CD4-positive, alpha-beta T cell (primary cell): ENCODE measurements around the gene OLFML2B. TPM values are rescaled to one million over a fixed set of nuclear protein-coding genes. Genes with fewer than 3 reads are reported as not detected.

Experiments used
- ATAC-seq: fragments of 200-7000 bp; cut with Tn5 transposase; one replicate; pipeline ENCODE4 v1.10.0; 2022; ENCODE audit warnings: mild to moderate bottlenecking; ENCODE audit not compliant: poor library complexity
- CTCF ChIA-PET: fragments of 350-600 bp; sonication (Branson Sonifier 250); formaldehyde crosslinking; loops from one replicate; lab custom pipeline; 2021; ENCODE audit warnings: antibody characterized with exemption, inconsistent platforms; lab: Charles Lee
- POLR2A ChIA-PET: fragments of 350-600 bp; sonication (Branson Sonifier 250); formaldehyde crosslinking; loops from one replicate; lab custom pipeline; 2021; ENCODE audit warnings: antibody characterized with exemption, inconsistent platforms; lab: Charles Lee
- DNase-seq, 14 experiments: peaks; one replicate each; pipeline ENCODE4 v3.0.0-alpha.2; 2013 to 2020; ENCODE audit warnings: mixed read lengths in 2 of 14
- H3K27ac ChIP-seq, 2 donors: one replicate each; pipeline versions ENCODE4 v1.5.1 to v1.7.0; 2013; ENCODE audit warnings: low read length in 2 of 2, low read depth in 1 of 2, mild to moderate bottlenecking in 1 of 2
- H3K27me3 ChIP-seq, 2 experiments: 1 replicate in 1 of 2; 2 replicates in 1 of 2; pipeline versions ENCODE4 v1.6.1 to v1.7.0; 2013; ENCODE audit warnings: low read length in 2 of 2, control low read depth in 1 of 2, mild to moderate bottlenecking in 1 of 2, moderate library complexity in 1 of 2; ENCODE audit not compliant: insufficient read depth in 2 of 2, control insufficient read depth in 1 of 2
- H3K36me3 ChIP-seq: one replicate; pipeline ENCODE4 v1.6.1; 2013; ENCODE audit warnings: low read length, control low read depth; ENCODE audit not compliant: insufficient read depth
- H3K4me1 ChIP-seq: one replicate; pipeline ENCODE4 v1.6.1; 2013; ENCODE audit warnings: low read length, control low read depth; ENCODE audit not compliant: insufficient read depth
- H3K4me3 ChIP-seq: one replicate; pipeline ENCODE4 v1.5.1; 2013; ENCODE audit warnings: mild to moderate bottlenecking, low read length, moderate library complexity
- H3K9me3 ChIP-seq, 2 experiments: 1 replicate in 1 of 2; 2 replicates in 1 of 2; pipeline versions ENCODE4 v1.6.1 to v1.7.0; 2013; ENCODE audit warnings: low read length in 2 of 2, mild to moderate bottlenecking in 2 of 2, control low read depth in 1 of 2, moderate library complexity in 1 of 2; ENCODE audit not compliant: control insufficient read depth in 1 of 2, insufficient read depth in 1 of 2
- H3K27ac Mint-ChIP-seq: one replicate; pipeline ENCODE4 v1.8.0; 2020; ENCODE audit warnings: mixed read lengths
- H3K27me3 Mint-ChIP-seq: one replicate; pipeline ENCODE4 v1.8.0; 2021; ENCODE audit warnings: mixed read lengths
- H3K36me3 Mint-ChIP-seq: one replicate; pipeline ENCODE4 v1.8.0; 2021; ENCODE audit warnings: low read depth, mixed read lengths
- H3K4me1 Mint-ChIP-seq: one replicate; pipeline ENCODE4 v1.8.0; 2021; ENCODE audit warnings: low read depth, mixed read lengths
- H3K4me3 Mint-ChIP-seq: one replicate; pipeline ENCODE4 v1.8.0; 2020; ENCODE audit warnings: mild to moderate bottlenecking, mixed read lengths
- H3K9me3 Mint-ChIP-seq: one replicate; pipeline ENCODE4 v1.8.0; 2020; ENCODE audit warnings: mixed read lengths
- CTCF ChIP-seq: fragments of 200-600 bp; IDR thresholded peaks from one replicate; pipeline ENCODE4 v1.8.0; 2022; ENCODE audit warnings: antibody characterized with exemption, mild to moderate bottlenecking
- intact Hi-C, 2 experiments: fragments of 100-400 bp; cut with DNase I in 1 of 2; cut with micrococcal nuclease in 1 of 2; formaldehyde crosslinking; loops; one replicate each; pipeline versions ENCODE4 v1.15.1 to v1.9.0; 2023 to 2025; cut with DNase I, micrococcal nuclease
- total RNA-seq, 174 experiments: library from RNA in 2 of 174; stranded (reverse) in 2 of 174; gene quantifications; one replicate each; pipeline ENCODE4 v1.2.3 and lab custom pipeline; 2021 to 2026

Gene OLFML2B
- total RNA-seq, 2 experiments from 2014 or later, result 0.08 TPM; not detected in 1

- H3K27ac Mint-ChIP-seq, result no peak overlapping the region
- H3K4me1 Mint-ChIP-seq, result peaks cover 12% of the 10 kb centered on the region
- peaks cover 23% of the 10 kb centered on the region for H3K36me3 ChIP-seq
- no peaks in the 10 kb centered on the region for H3K9me3 Mint-ChIP-seq
- no peaks in the 10 kb centered on the region for H3K9me3 ChIP-seq
- ATAC-seq (no peak), DNase-seq (no peak)
- intact Hi-C loops, result no loop called here
- peaks cover 57% of the 10 kb centered on the region for H3K36me3 Mint-ChIP-seq
- no peak for TF ChIP-seq CTCF
- H3K27me3 ChIP-seq, result no peaks in the 10 kb centered on the region
- H3K4me3 Mint-ChIP-seq, result no peak overlapping the region
- H3K4me1 ChIP-seq, result no peaks in the 10 kb centered on the region
- ChIA-PET CTCF (no interaction called here), POLR2A (no interaction called here)
- H3K27ac ChIP-seq, result no peak overlapping the region
- no peak overlapping the region for H3K4me3 ChIP-seq
- H3K27me3 Mint-ChIP-seq, result no peaks in the 10 kb centered on the region
Measured at GRCh38 chr1:161943737-161944136, 79.9 kb downstream of the OLFML2B start.

GRCh38 chr1:161941726-161942436 is 81.8 kb downstream of the OLFML2B start:
- ATAC-seq, result no peak
- Histone ChIP-seq H3K27ac (no peak overlapping the region), H3K9me3 (no peaks in the 10 kb centered on the region), H3K27me3 (no peaks in the 10 kb centered on the region), H3K36me3 (peaks cover 23% of the 10 kb centered on the region), H3K4me3 (no peak overlapping the region), H3K4me1 (no peaks in the 10 kb centered on the region)
- no peak for DNase-seq
- intact Hi-C loops, result no loop called here
- Mint-ChIP-seq H3K36me3 (peaks cover 53% of the 10 kb centered on the region), H3K9me3 (no peaks in the 10 kb centered on the region), H3K4me3 (no peak overlapping the region), H3K27me3 (no peaks in the 10 kb centered on the region), H3K27ac (no peak overlapping the region), H3K4me1 (peaks cover 7% of the 10 kb centered on the region)
- POLR2A ChIA-PET, result no interaction called here
- CTCF ChIA-PET, result no interaction called here
- no peak for TF ChIP-seq CTCF

- peaks cover 54% of the 10 kb centered on the region for H3K36me3 Mint-ChIP-seq
- Histone ChIP-seq H3K9me3 (no peaks in the 10 kb centered on the region), H3K36me3 (peaks cover 28% of the 10 kb centered on the region), H3K4me1 (no peaks in the 10 kb centered on the region), H3K27me3 (no peaks in the 10 kb centered on the region), H3K4me3 (no peak overlapping the region), H3K27ac (no peak overlapping the region)
- H3K27ac Mint-ChIP-seq, result no peak overlapping the region
- no peak for ATAC-seq
- H3K4me3 Mint-ChIP-seq, result no peak overlapping the region
- ChIA-PET POLR2A (no interaction called here), CTCF (no interaction called here)
- DNase-seq, result no peak
- H3K9me3 Mint-ChIP-seq, result no peaks in the 10 kb centered on the region
- peaks cover 12% of the 10 kb centered on the region for H3K4me1 Mint-ChIP-seq
- no peaks in the 10 kb centered on the region for H3K27me3 Mint-ChIP-seq
- intact Hi-C loops, result no loop called here
- no peak for TF ChIP-seq CTCF
Measured at GRCh38 chr1:161940866-161941591, 82.6 kb downstream of the OLFML2B start.
